ENCODE data around the gene MEIOSIN. TPM values are rescaled to one million over a fixed set of nuclear protein-coding genes. Genes with fewer than 3 reads are reported as not detected.

MEIOSIN gene
- total RNA-seq, 1 donor from 2014 or later, result not detected

- H3K4me1 Mint-ChIP-seq (ENCODE audit: low read depth, unreplicated experiment), result peaks cover 7% of the 10 kb centered on the region
- H3K36me3 Mint-ChIP-seq (ENCODE audit: unreplicated experiment), result no peaks in the 10 kb centered on the region
- peaks cover 3% of the 10 kb centered on the region for H3K9me3 Mint-ChIP-seq (ENCODE audit: unreplicated experiment)
- no peak for TF ChIP-seq CTCF (IDR thresholded peaks at IDR 0.05; ENCODE audit: partially characterized antibody, unreplicated experiment)
- H3K27ac Mint-ChIP-seq (ENCODE audit: unreplicated experiment), result no peak overlapping the region
- no peak overlapping the region for H3K4me3 Mint-ChIP-seq (ENCODE audit: unreplicated experiment)
- H3K27me3 Mint-ChIP-seq (ENCODE audit: unreplicated experiment), result peaks cover 5% of the 10 kb centered on the region
- DNase-seq, result no peak
Observed at GRCh38 chr19:45785781-45786532, 52.7 kb downstream of the MEIOSIN start.

- H3K36me3 Mint-ChIP-seq (ENCODE audit: unreplicated experiment), result no peaks in the 10 kb centered on the region
- no peak for TF ChIP-seq CTCF (IDR thresholded peaks at IDR 0.05; ENCODE audit: partially characterized antibody, unreplicated experiment)
- DNase-seq, result no peak
- H3K4me1 Mint-ChIP-seq (ENCODE audit: low read depth, unreplicated experiment), result peaks cover 6% of the 10 kb centered on the region
- H3K9me3 Mint-ChIP-seq (ENCODE audit: unreplicated experiment), result peaks cover 4% of the 10 kb centered on the region
- no peak overlapping the region for H3K27ac Mint-ChIP-seq (ENCODE audit: unreplicated experiment)
- H3K27me3 Mint-ChIP-seq (ENCODE audit: unreplicated experiment), result peaks cover 3% of the 10 kb centered on the region
- no peak overlapping the region for H3K4me3 Mint-ChIP-seq (ENCODE audit: unreplicated experiment)
Observed at GRCh38 chr19:45786533-45786894, 53.3 kb downstream of the MEIOSIN start.

- no peak for TF ChIP-seq CTCF (IDR thresholded peaks at IDR 0.05; ENCODE audit: partially characterized antibody, unreplicated experiment)
- H3K36me3 Mint-ChIP-seq (ENCODE audit: unreplicated experiment), result no peaks in the 10 kb centered on the region
- H3K4me1 Mint-ChIP-seq (ENCODE audit: low read depth, unreplicated experiment), result peaks cover 12% of the 10 kb centered on the region
- H3K27me3 Mint-ChIP-seq (ENCODE audit: unreplicated experiment), result peaks cover 7% of the 10 kb centered on the region
- no peak overlapping the region for H3K27ac Mint-ChIP-seq (ENCODE audit: unreplicated experiment)
- peaks cover 11% of the 10 kb centered on the region for H3K9me3 Mint-ChIP-seq (ENCODE audit: unreplicated experiment)
- H3K4me3 Mint-ChIP-seq (ENCODE audit: unreplicated experiment), result no peak overlapping the region
- no peak for DNase-seq
Observed at GRCh38 chr19:45789035-45789786, 56.0 kb downstream of the MEIOSIN start.

GRCh38 chr19:45790942-45791341 lies 57.7 kb downstream of the MEIOSIN start:
- Mint-ChIP-seq H3K36me3 (ENCODE audit: unreplicated experiment) (no peaks in the 10 kb centered on the region), H3K4me3 (ENCODE audit: unreplicated experiment) (peak overlapping the region; percentile 98), H3K4me1 (ENCODE audit: low read depth, unreplicated experiment) (peaks cover 12% of the 10 kb centered on the region), H3K27me3 (ENCODE audit: unreplicated experiment) (peaks cover 7% of the 10 kb centered on the region), H3K9me3 (ENCODE audit: unreplicated experiment) (peaks cover 11% of the 10 kb centered on the region), H3K27ac (ENCODE audit: unreplicated experiment) (no peak overlapping the region)
- no peak for TF ChIP-seq CTCF (IDR thresholded peaks at IDR 0.05; ENCODE audit: partially characterized antibody, unreplicated experiment)
- no peak for DNase-seq

Data from glutamatergic neuron (in vitro differentiated cells).